K562 (cell line): ENCODE data around the gene PLD3. TPM values are rescaled to one million over a fixed set of nuclear protein-coding genes. Genes with fewer than 3 reads are reported as not detected.

Experiments
- ATAC-seq: fragments of 200-7000 bp; cut with Tn5 transposase; 3 replicates; pipeline ENCODE4 v1.9.1; 2020; ENCODE audit warnings: moderate library complexity
- BruUV-seq: library from RNA; stranded (reverse); fragments of 400-500 nt; replicated peaks from 2 replicates; lab custom pipeline; 2021; lab: Mats Ljungman, UMichigan
- CTCF ChIA-PET: fragments of 300-600 bp; formaldehyde crosslinking; extraction: SDS; loops from one replicate; lab custom pipeline; 2021; ENCODE audit warnings: low intra/inter-chr PET ratio; lab: Yijun Ruan, JAX
- POLR2A ChIA-PET: fragments of 300-600, 350-650 bp; sonication (Branson Sonifier 250); formaldehyde crosslinking; extraction: SDS; loops from one replicate; lab custom pipeline; 2021; ENCODE audit warnings: antibody characterized with exemption, inconsistent platforms; lab: Yijun Ruan, JAX
- DNase-seq, 4 experiments: peaks; one replicate each; pipeline versions ENCODE4 v3.0.0 to v3.0.0-alpha.2; 2011 to 2018; ENCODE audit warnings: low spot score in 3 of 4, mixed read lengths in 3 of 4; ENCODE audit errors: extremely low read depth in 1 of 4
- FAIRE-seq: peaks from 2 replicates; lab custom pipeline; 2011; peaks lifted over from hg19 to GRCh38; lab: Jason Lieb, UNC
- H2AFZ ChIP-seq: 2 replicates; pipeline ENCODE4 v1.6.0; 2011; ENCODE audit warnings: low read depth, low read length, control low read depth, inconsistent platforms
- H3K27ac ChIP-seq: fragments of 200-600 bp; 3 replicates; pipeline ENCODE4 v1.8.0; 2011; ENCODE audit warnings: low read depth, mild to moderate bottlenecking, control low read depth, inconsistent platforms, low read length, moderate library complexity, mixed read lengths; ENCODE audit errors: extremely low read depth
- H3K27me3 ChIP-seq, 2 experiments: fragments of 300-600 bp in 1 of 2; 2 replicates in 1 of 2; 3 replicates in 1 of 2; pipeline versions ENCODE4 v1.6.0 to v1.8.0; 2011; ENCODE audit warnings: inconsistent platforms in 2 of 2, low read length in 2 of 2, mild to moderate bottlenecking in 1 of 2, mixed read lengths in 1 of 2, moderate library complexity in 1 of 2; ENCODE audit not compliant: control insufficient read depth in 2 of 2, insufficient read depth in 2 of 2
- H3K36me3 ChIP-seq: fragments of 300-600 bp; 3 replicates; pipeline ENCODE4 v1.8.0; 2011; ENCODE audit warnings: mild to moderate bottlenecking, low read length, inconsistent platforms; ENCODE audit not compliant: control insufficient read depth, insufficient read depth
- H3K4me1 ChIP-seq, 2 experiments: fragments of 200-600 bp in 1 of 2; replicated peaks in 1 of 2; 2 replicates in 1 of 2; 3 replicates in 1 of 2; pipeline versions ENCODE4 v1.5.1 to v1.8.0; 2011; ENCODE audit warnings: inconsistent platforms in 2 of 2, low read length in 2 of 2, mild to moderate bottlenecking in 1 of 2, mixed read lengths in 1 of 2, moderate library complexity in 1 of 2; ENCODE audit not compliant: control insufficient read depth in 2 of 2, insufficient read depth in 2 of 2
- H3K4me2 ChIP-seq: 2 replicates; pipeline ENCODE4 v1.6.1; 2011; ENCODE audit warnings: low read length, control low read depth, inconsistent platforms, mixed read lengths; ENCODE audit not compliant: insufficient read depth
- H3K4me3 ChIP-seq: fragments of 200-600 bp; sonication (generic), shearing (Covaris generic); 2 replicates; pipeline ENCODE4 v1.5.1; 2016; ENCODE audit warnings: control low read depth, inconsistent platforms
- H3K79me2 ChIP-seq: fragments of 200-600 bp; 3 replicates; pipeline ENCODE4 v1.8.0; 2011; ENCODE audit warnings: low read length, inconsistent platforms; ENCODE audit not compliant: control insufficient read depth, insufficient read depth
- H3K9ac ChIP-seq, 2 experiments: 2 replicates each; pipeline versions ENCODE4 v1.6.0 to v1.6.1; 2011; ENCODE audit warnings: low read depth in 2 of 2, low read length in 2 of 2, control low read depth in 1 of 2, inconsistent platforms in 1 of 2, mild to moderate bottlenecking in 1 of 2, mixed read lengths in 1 of 2; ENCODE audit not compliant: insufficient read depth in 1 of 2
- H3K9me1 ChIP-seq: one replicate; pipeline ENCODE4 v1.6.0; 2011; ENCODE audit warnings: inconsistent platforms, mild to moderate bottlenecking, low read length, moderate library complexity; ENCODE audit not compliant: control insufficient read depth, insufficient read depth
- H3K9me3 ChIP-seq: replicated peaks from 2 replicates; pipeline ENCODE4 v1.5.1; 2011; ENCODE audit warnings: low read depth, low read length, inconsistent platforms; ENCODE audit not compliant: control insufficient read depth, insufficient read depth
- H4K20me1 ChIP-seq: replicated peaks from 2 replicates; pipeline ENCODE4 v1.6.1; 2011; ENCODE audit warnings: low read length, inconsistent platforms, mixed read lengths; ENCODE audit not compliant: control insufficient read depth, insufficient read depth
- ATF7 ChIP-seq: fragments of 450-650 bp; IDR thresholded peaks from 2 replicates; pipeline ENCODE4 v1.7.1; 2014; ENCODE audit warnings: mild to moderate bottlenecking, moderate library complexity
- CEBPG ChIP-seq, 3 experiments: fragments of 200-800 bp in 1 of 3; sonication (Bioruptor generic) in 1 of 3; sonication (generic) in 1 of 3; formaldehyde crosslinking in 1 of 3; IDR thresholded peaks in 2 of 3; conservative IDR thresholded peaks in 1 of 3; 2 replicates each; pipeline versions ENCODE4 v1.6.1 to v1.8.0; 2016 to 2022; ENCODE audit warnings: missing compliant biosample characterization in 2 of 3, missing genetic modification characterization in 2 of 3, mild to moderate bottlenecking in 1 of 3, missing genetic modification reagents in 1 of 3
- HLTF ChIP-seq: fragments of 450-650 bp; IDR thresholded peaks from 2 replicates; pipeline ENCODE4 v1.6.1; 2016
- JUN ChIP-seq, 2 experiments: sonication (generic) in 1 of 2; formaldehyde crosslinking in 1 of 2; IDR thresholded peaks; 2 replicates each; pipeline versions ENCODE4 v1.6.1 to v1.8.0; 2012 to 2022; ENCODE audit warnings: borderline replicate concordance in 2 of 2, mild to moderate bottlenecking in 2 of 2, improper control_type of control experiment in 1 of 2, low read depth in 1 of 2, low read length in 1 of 2, missing genetic modification reagents in 1 of 2
- NR2C2 ChIP-seq, 2 experiments: fragments of 200-800 bp in 1 of 2; sonication (Bioruptor generic) in 1 of 2; sonication (generic) in 1 of 2; formaldehyde crosslinking in 1 of 2; IDR thresholded peaks; 2 replicates each; pipeline versions ENCODE4 v1.6.1 to v1.8.0; 2016 to 2022; ENCODE audit warnings: mild to moderate bottlenecking in 1 of 2, missing compliant biosample characterization in 1 of 2, missing genetic modification characterization in 1 of 2, missing genetic modification reagents in 1 of 2
- NRF1 ChIP-seq, 2 experiments: fragments of 450-650 bp; IDR thresholded peaks in 1 of 2; conservative IDR thresholded peaks in 1 of 2; 2 replicates each; pipeline ENCODE4 v1.6.1; 2014; ENCODE audit warnings: mild to moderate bottlenecking in 2 of 2
- RUNX1 ChIP-seq: sonication (generic); IDR thresholded peaks from 2 replicates; pipeline ENCODE4 v1.6.1; 2016; ENCODE audit warnings: antibody characterized with exemption, low read depth
- SRF ChIP-seq, 2 experiments: fragments of 250-450, 450-650 bp in 1 of 2; sonication (Bioruptor Pico) in 1 of 2; sonication (generic) in 1 of 2; formaldehyde crosslinking; IDR thresholded peaks; 2 replicates each; pipeline versions ENCODE4 v1.5.0 to v1.5.1; 2020 to 2022; ENCODE audit warnings: mild to moderate bottlenecking in 1 of 2, missing genetic modification reagents in 1 of 2
- ZNF780A ChIP-seq: fragments of 250-450 bp; sonication (Bioruptor Pico); IDR thresholded peaks from 2 replicates; pipeline ENCODE4 v1.5.0; 2021; ENCODE audit warnings: mild to moderate bottlenecking
- WGBS: fragments of 100-300 bp; shearing (Covaris generic); methylation state at CpG from one replicate; pipeline ENCODE4 v1.1.6; 2016; ENCODE audit warnings: low coverage, mixed read lengths; ENCODE audit not compliant: insufficient coverage; ENCODE audit errors: missing lambda C conversion rate; 5-methylcytosine and 5-hydroxymethylcytosine counted together
- in situ Hi-C: fragments of 300-500 bp; cut with MboI; formaldehyde crosslinking; loops from 4 replicates; pipeline ENCODE4 v1.15.0; 2018; ENCODE audit warnings: inconsistent platforms, mixed read lengths
- intact Hi-C: fragments of 100-400 bp; cut with micrococcal nuclease; formaldehyde crosslinking; loops from 2 replicates; pipeline ENCODE4 v1.14.2; 2022
- polyA plus RNA-seq, 8 experiments: library from polyadenylated mRNA; depleted of rRNA in 4 of 8; stranded (reverse) in 5 of 8; unstranded in 3 of 8; fragments of >200 nt; fragmentation: Nextera tagmentation in 2 of 8; fragmentation: Illumina TruSeq in 1 of 8; extraction: Ambion mirVana in 2 of 8; extraction: Trizol in 1 of 8; gene quantifications; 2 replicates each; pipeline versions ENCODE4 v1.2.1 to v1.2.3, GENCODE V29; 2011 to 2014; ENCODE audit warnings: inconsistent platforms in 1 of 8, missing spikeins in 1 of 8
- total RNA-seq, 7 experiments: library from RNA; depleted of rRNA in 6 of 7; stranded (reverse); fragments of >200 nt in 6 of 7; fragmentation: Illumina TruSeq in 2 of 7; extraction: Trizol in 2 of 7; gene quantifications; 2 replicates each; pipeline versions ENCODE4 v1.2.1 to v1.2.3, GENCODE V29; 2011 to 2021; ENCODE audit warnings: low replicate concordance in 1 of 7
- TF ChIP-seq, protein P1 (sequence below), 2 experiments: fragments of 450-650 bp in 1 of 2; sonication (generic) in 1 of 2; formaldehyde crosslinking in 1 of 2; IDR thresholded peaks in 1 of 2; conservative IDR thresholded peaks in 1 of 2; 2 replicates each; pipeline versions ENCODE4 v1.6.1 to v1.8.1; 2016 to 2023; ENCODE audit warnings: mild to moderate bottlenecking in 2 of 2, moderate library complexity in 2 of 2, inconsistent platforms in 1 of 2, missing genetic modification reagents in 1 of 2
- TF ChIP-seq, protein P2 (sequence below): fragments of 250-450 bp; sonication (Bioruptor Pico); IDR thresholded peaks from 2 replicates; pipeline ENCODE4 v1.4.0; 2020; ENCODE audit warnings: mild to moderate bottlenecking, moderate library complexity
- TF ChIP-seq, protein P3 (sequence below): fragments of 200-800 bp; sonication (Bioruptor generic); IDR thresholded peaks from 2 replicates; pipeline ENCODE4 v1.6.1; 2017; ENCODE audit warnings: missing genetic modification characterization, missing compliant biosample characterization

Gene PLD3
- total and polyA plus RNA-seq, 9 of the 15 experiments (the other 6 are each of a cell fraction or from before 2014, with no cell fraction given) = 2.3 to 128 (median 72.7) TPM

DNA sequence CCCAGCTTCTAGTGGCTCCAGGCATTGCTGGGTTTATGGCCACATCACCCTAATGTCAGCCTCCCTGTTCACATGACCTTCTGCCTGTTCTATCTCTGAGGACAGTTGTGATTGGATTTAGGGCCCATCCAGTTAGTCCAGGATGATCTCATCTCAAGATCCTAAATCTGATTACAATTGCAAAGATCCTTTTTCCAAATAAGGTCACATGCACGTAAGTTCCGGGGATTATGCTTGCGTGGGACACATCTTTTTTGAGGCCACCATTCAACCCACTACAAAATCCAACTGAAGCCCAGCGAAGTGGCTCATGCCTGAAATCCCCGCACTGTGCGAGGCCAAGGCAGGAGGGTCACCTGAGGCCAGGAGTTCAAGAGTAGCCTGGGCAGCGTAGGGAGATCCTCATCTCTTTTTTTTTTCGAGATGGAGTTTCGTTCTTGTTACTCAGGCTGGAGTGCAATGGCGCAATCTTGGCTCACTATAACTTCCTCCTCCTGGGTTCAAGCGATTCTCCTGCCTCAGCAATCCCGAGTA, 12.3 kb downstream of the PLD3 start:
- Histone ChIP-seq H3K9ac (no peak overlapping the region; a peak in 1 of 4 replicates), H3K79me2 (peaks cover 6% of the 10 kb centered on the region; the same call in 2 of the 3 replicates), H3K9me3 (no peaks in the 10 kb centered on the region), H3K27me3 (no peaks in the 10 kb centered on the region), H3K4me1 (peaks cover 24 to 26% of the 10 kb centered on the region in 2 experiments), H2AFZ (no peak overlapping the region), H4K20me1 (peaks cover 5% of the 10 kb centered on the region; the same call in 1 of the 2 replicates), H3K9me1 (no peaks in the 10 kb centered on the region), H3K27ac (no peak overlapping the region), H3K4me2 (no peak overlapping the region), H3K4me3 (no peak overlapping the region), H3K36me3 (no peaks in the 10 kb centered on the region; the same call in 1 of the 3 replicates)
- no TSS peak for BruUV-seq
- in situ Hi-C loops (no loop called here), intact Hi-C loops (loop anchor here (10.0 kb wide), 1 partner anchor 216 kb away; no protein-coding TSS in a partner anchor)
- DNase-seq (no peak), ATAC-seq (no peak), FAIRE-seq (peak; percentile 75)
- ChIA-PET CTCF (no interaction called here), POLR2A (no interaction called here)
- WGBS = 66% methylated on average over 10 of the region's 12 CpGs
- TF ChIP-seq, protein P1, sequence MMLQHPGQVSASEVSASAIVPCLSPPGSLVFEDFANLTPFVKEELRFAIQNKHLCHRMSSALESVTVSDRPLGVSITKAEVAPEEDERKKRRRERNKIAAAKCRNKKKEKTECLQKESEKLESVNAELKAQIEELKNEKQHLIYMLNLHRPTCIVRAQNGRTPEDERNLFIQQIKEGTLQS (IDR thresholded peaks at IDR 0.05) = peak; percentile 68; the same call in 1 of the 2 replicates
- TF ChIP-seq, protein P1 (CRISPR knock-in tag; conservative IDR thresholded peaks at IDR 0.05) = no peak
- peak; percentile 72 for TF ChIP-seq CEBPG (CRISPR knock-in tag; IDR thresholded peaks at IDR 0.05)
- TF ChIP-seq CEBPG (tag; conservative IDR thresholded peaks at IDR 0.05 in 1 of 2, IDR thresholded peaks at IDR 0.05 in 1 of 2) = peak; percentile 61 to 77; a peak in 2 of 4 replicates
- TF ChIP-seq JUN (IDR thresholded peaks at IDR 0.05; ENCODE audit: borderline replicate concordance, low read depth, low read length) = peak; percentile 72; the same call in 1 of the 2 replicates
- no peak for TF ChIP-seq JUN (CRISPR knock-in tag; IDR thresholded peaks at IDR 0.05; ENCODE audit: borderline replicate concordance)
- TF ChIP-seq, protein P2, sequence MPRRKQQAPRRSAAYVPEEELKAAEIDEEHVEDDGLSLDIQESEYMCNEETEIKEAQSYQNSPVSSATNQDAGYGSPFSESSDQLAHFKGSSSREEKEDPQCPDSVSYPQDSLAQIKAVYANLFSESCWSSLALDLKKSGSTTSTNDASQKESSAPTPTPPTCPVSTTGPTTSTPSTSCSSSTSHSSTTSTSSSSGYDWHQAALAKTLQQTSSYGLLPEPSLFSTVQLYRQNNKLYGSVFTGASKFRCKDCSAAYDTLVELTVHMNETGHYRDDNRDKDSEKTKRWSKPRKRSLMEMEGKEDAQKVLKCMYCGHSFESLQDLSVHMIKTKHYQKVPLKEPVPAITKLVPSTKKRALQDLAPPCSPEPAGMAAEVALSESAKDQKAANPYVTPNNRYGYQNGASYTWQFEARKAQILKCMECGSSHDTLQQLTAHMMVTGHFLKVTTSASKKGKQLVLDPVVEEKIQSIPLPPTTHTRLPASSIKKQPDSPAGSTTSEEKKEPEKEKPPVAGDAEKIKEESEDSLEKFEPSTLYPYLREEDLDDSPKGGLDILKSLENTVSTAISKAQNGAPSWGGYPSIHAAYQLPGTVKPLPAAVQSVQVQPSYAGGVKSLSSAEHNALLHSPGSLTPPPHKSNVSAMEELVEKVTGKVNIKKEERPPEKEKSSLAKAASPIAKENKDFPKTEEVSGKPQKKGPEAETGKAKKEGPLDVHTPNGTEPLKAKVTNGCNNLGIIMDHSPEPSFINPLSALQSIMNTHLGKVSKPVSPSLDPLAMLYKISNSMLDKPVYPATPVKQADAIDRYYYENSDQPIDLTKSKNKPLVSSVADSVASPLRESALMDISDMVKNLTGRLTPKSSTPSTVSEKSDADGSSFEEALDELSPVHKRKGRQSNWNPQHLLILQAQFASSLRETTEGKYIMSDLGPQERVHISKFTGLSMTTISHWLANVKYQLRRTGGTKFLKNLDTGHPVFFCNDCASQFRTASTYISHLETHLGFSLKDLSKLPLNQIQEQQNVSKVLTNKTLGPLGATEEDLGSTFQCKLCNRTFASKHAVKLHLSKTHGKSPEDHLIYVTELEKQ (CRISPR knock-in tag) = no peak
- no peak for TF ChIP-seq HLTF
- no peak for TF ChIP-seq RUNX1
- TF ChIP-seq NR2C2 (CRISPR knock-in tag; IDR thresholded peaks at IDR 0.05) = no peak
- TF ChIP-seq NR2C2 (tag; IDR thresholded peaks at IDR 0.05) = peak; percentile 47; the same call in 1 of the 2 replicates
- TF ChIP-seq ATF7 = peak; percentile 76
- no peak for TF ChIP-seq ZNF780A (CRISPR knock-in tag)
- TF ChIP-seq, protein P3, sequence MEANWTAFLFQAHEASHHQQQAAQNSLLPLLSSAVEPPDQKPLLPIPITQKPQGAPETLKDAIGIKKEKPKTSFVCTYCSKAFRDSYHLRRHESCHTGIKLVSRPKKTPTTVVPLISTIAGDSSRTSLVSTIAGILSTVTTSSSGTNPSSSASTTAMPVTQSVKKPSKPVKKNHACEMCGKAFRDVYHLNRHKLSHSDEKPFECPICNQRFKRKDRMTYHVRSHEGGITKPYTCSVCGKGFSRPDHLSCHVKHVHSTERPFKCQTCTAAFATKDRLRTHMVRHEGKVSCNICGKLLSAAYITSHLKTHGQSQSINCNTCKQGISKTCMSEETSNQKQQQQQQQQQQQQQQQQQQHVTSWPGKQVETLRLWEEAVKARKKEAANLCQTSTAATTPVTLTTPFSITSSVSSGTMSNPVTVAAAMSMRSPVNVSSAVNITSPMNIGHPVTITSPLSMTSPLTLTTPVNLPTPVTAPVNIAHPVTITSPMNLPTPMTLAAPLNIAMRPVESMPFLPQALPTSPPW (CRISPR knock-in tag) = 0 out of 2 replicates have a peak, but pooled peaks have one; percentile 17
- TF ChIP-seq NRF1 (conservative IDR thresholded peaks at IDR 0.05 in 1 of 2, IDR thresholded peaks at IDR 0.05 in 1 of 2) = 0 out of 4 replicates have a peak, but pooled peaks of 1 of the 2 experiments have one; percentile 14
- TF ChIP-seq SRF (CRISPR knock-in tag; IDR thresholded peaks at IDR 0.05) = peak in 1 of 2 experiments; percentile 90; a peak in 2 of 4 replicates
